Spleen (tissue), 11 donors: ENCODE results near the gene DFFA. TPM values are rescaled to one million over a fixed set of nuclear protein-coding genes. Genes with fewer than 3 reads are reported as not detected.

Source experiments
- DNase-seq: peaks from one replicate; pipeline ENCODE4 v3.0.0-alpha.2; 2020
- H3K27ac ChIP-seq, 8 donors: fragments of 200-600 bp; sonication (generic) in 7 of 8; 1 replicate in 4 of 8; 2 replicates in 4 of 8; pipeline versions ENCODE4 v1.5.0 to v1.8.0; 2016 to 2021; ENCODE audit warnings: inconsistent platforms in 4 of 8, mild to moderate bottlenecking in 4 of 8, moderate library complexity in 1 of 8
- H3K27me3 ChIP-seq, 7 donors: fragments of 200-600 bp; sonication (generic) in 6 of 7; replicated peaks in 1 of 7; 1 replicate in 4 of 7; 2 replicates in 3 of 7; pipeline versions ENCODE4 v1.5.0 to v1.8.0; 2016 to 2021; ENCODE audit warnings: inconsistent platforms in 3 of 7, mild to moderate bottlenecking in 1 of 7
- H3K36me3 ChIP-seq, 6 donors: fragments of 200-600 bp; sonication (generic) in 5 of 6; 1 replicate in 4 of 6; 2 replicates in 2 of 6; pipeline versions ENCODE4 v1.5.0 to v1.8.0; 2016 to 2021; ENCODE audit warnings: inconsistent platforms in 2 of 6
- H3K4me1 ChIP-seq, 6 donors: fragments of 200-600 bp; sonication (generic) in 5 of 6; 1 replicate in 3 of 6; 2 replicates in 3 of 6; pipeline versions ENCODE4 v1.5.0 to v1.8.0; 2016 to 2021; ENCODE audit warnings: inconsistent platforms in 3 of 6
- H3K4me3 ChIP-seq, 8 donors: fragments of 200-600 bp; sonication (generic) in 7 of 8; 1 replicate in 4 of 8; 2 replicates in 4 of 8; pipeline versions ENCODE4 v1.5.0 to v1.8.0; 2016 to 2021; ENCODE audit warnings: inconsistent platforms in 4 of 8, mild to moderate bottlenecking in 4 of 8, moderate library complexity in 2 of 8
- H3K9me3 ChIP-seq, 8 donors: fragments of 200-600 bp; sonication (generic) in 7 of 8; 1 replicate in 4 of 8; 2 replicates in 4 of 8; pipeline versions ENCODE4 v1.5.0 to v1.8.0; 2016 to 2021; ENCODE audit warnings: inconsistent platforms in 4 of 8
- POLR2A ChIP-seq, 3 donors: fragments of 450-650 bp; IDR thresholded peaks; one replicate each; pipeline ENCODE4 v1.5.1; 2017; ENCODE audit warnings: antibody characterized with exemption in 3 of 3, mild to moderate bottlenecking in 1 of 3
- POLR2AphosphoS5 ChIP-seq, 3 donors: sonication (generic); formaldehyde crosslinking; IDR thresholded peaks; one replicate each; pipeline ENCODE4 v1.5.1; 2017; ENCODE audit warnings: antibody characterized with exemption in 3 of 3
- WGBS, 5 donors: extraction: QIAGEN DNeasy Blood & Tissue Kit in 3 of 5; methylation state at CpG; one replicate each; pipeline versions ENCODE4 v1.1.5 to v1.1.7; 2013 to 2018; 5-methylcytosine and 5-hydroxymethylcytosine counted together
- intact Hi-C: fragments of 100-400 bp; cut with DNase I; formaldehyde crosslinking; loops from one replicate; pipeline ENCODE4 v1.15.0; 2023; ENCODE audit warnings: low total_unique reads
- polyA plus RNA-seq, 3 donors: library from polyadenylated mRNA; stranded (reverse); fragments of 200-250 nt; gene quantifications; one replicate each; pipeline ENCODE4 v1.2.1, GENCODE V29; 2013
- total RNA-seq, 7 donors: library from RNA; depleted of rRNA in 3 of 7; stranded (reverse); fragments of >200 nt in 3 of 7; fragmentation: NEBNext Ultra II Directional in 4 of 7; extraction: Animal tissue kit (Norgen Biotek cat#: 25700) in 4 of 7; gene quantifications; one replicate each; pipeline versions ENCODE4 v1.1.0 to v1.2.1, GENCODE V29; 2016 to 2021
- TF ChIP-seq, protein P1 (sequence below), 11 experiments: fragments of 200-600 bp in 7 of 11; fragments of 450-650 bp in 4 of 11; sonication (generic) in 4 of 11; IDR thresholded peaks in 8 of 11; conservative IDR thresholded peaks in 3 of 11; 1 replicate in 7 of 11; 2 replicates in 4 of 11; pipeline versions ENCODE4 v1.4.0 to v1.8.0; 2016 to 2021; ENCODE audit warnings: antibody characterized with exemption in 11 of 11, inconsistent platforms in 4 of 11, mild to moderate bottlenecking in 1 of 11
- donor health status: healthy with polysubstance abuse.
- donor health status: DM: no; HTN: no; CAD: no; lungs with moderate emphysema.
- donor health status: DM: no; HTN: no; CAD: no.
- donor health status: Bipolar disorder and iron deficiency.
- donor health status: healthy.
- donor health status: DM: no; HTN: no; CAD: no.
- donor health status: DM: yes; HTN: yes; CAD: no.

The DFFA gene
- total and polyA plus RNA-seq, 10 donors, result 7.2 to 30.1 (median 21.4) TPM

DNA sequence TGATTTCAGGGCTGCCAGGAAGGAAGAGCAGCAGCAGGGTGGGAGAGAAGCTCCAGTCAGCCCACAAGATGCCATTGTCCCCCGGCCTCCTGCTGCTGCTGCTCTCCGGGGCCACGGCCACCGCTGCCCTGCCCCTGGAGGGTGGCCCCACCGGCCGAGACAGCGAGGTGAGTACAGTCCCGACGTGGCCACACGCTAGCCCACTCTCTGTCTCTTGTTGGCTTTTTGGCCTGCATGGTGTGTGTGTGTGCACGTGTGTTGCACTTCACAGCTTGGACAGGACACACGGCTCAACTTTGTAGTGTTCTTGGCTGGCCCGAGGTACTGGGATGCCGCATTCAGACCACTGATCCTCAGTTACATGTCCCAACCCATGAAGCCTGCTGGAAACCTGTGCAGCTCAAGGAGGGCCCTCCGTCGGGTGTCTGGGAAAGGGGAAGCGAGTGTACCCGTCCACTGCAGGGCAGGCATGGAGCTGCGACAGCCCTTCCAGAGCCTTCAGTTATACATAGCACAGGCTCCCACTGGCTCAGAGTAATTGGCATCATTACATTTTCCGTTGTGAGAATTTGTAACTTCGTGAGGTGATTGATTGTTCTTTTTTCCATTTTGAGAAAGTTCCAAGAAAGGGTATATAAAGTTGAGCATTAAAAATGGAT lies 22.0 kb downstream of the DFFA start:
- H3K36me3 ChIP-seq, result no peaks in the 10 kb centered on the region
- H3K27ac ChIP-seq, result no peak overlapping the region
- H3K27me3 ChIP-seq, result no peaks in the 10 kb centered on the region
- DNase-seq, result no peak
- TF ChIP-seq POLR2A (IDR thresholded peaks at IDR 0.05), result no peak
- TF ChIP-seq POLR2AphosphoS5 (IDR thresholded peaks at IDR 0.05), result peak in 2 of 3 donors; percentile 8 to 52
- intact Hi-C loops, result no loop called here
- peaks cover 0 to 12% (median 4%) of the 10 kb centered on the region in 6 donors for H3K4me1 ChIP-seq
- peaks cover 0 to 6% (median 0%) of the 10 kb centered on the region in 8 donors for H3K9me3 ChIP-seq
- H3K4me3 ChIP-seq, result no peak overlapping the region
- 79 to 95% (median 93%) methylated on average over 11 to 21 of the region's 21 CpGs for WGBS, 5 donors

DNA sequence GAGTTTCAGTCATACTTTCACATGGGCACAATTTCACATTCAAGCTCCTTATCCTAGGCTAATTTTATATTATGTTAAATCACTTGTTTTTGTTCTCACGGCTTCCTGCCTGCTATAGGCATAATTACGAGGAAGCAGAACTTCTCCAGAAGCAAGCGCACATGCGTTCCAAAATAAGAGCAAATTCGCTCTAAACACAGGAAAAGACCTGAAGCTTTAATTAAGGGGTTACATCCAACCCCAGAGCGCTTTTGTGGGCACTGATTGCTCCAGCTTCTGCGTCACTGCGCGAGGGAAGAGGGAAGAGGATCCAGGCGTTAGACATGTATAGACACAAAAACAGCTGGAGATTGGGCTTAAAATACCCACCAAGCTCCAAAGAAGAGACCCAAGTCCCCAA lies 22.6 kb downstream of the DFFA start, which contains the start of gene CORT:
TSS of gene CORT (plus strand) at position 281 of the 400 bp plus-strand sequence. CDS start 193 bp downstream, outside the sequence.
- Histone ChIP-seq H3K4me3 (no peak within 1 kb of the TSS), H3K27me3 (no peaks in the 10 kb centered on the region), H3K9me3 (peaks cover 0 to 6% (median 0%) of the 10 kb centered on the region in 8 donors), H3K4me1 (peaks cover 0 to 12% (median 4%) of the 10 kb centered on the region in 6 donors), H3K36me3 (peaks cover 0 to 3% (median 0%) of the 10 kb centered on the region in 6 donors), H3K27ac (no peak within 1 kb of the TSS)
- intact Hi-C loops, result no loop called here
- WGBS, 5 donors, result 81 to 92% (median 85%) methylated on average over 10 of the region's 10 CpGs
- no peak for DNase-seq
- no peak for TF ChIP-seq POLR2AphosphoS5 (IDR thresholded peaks at IDR 0.05)
- TF ChIP-seq, protein P1, sequence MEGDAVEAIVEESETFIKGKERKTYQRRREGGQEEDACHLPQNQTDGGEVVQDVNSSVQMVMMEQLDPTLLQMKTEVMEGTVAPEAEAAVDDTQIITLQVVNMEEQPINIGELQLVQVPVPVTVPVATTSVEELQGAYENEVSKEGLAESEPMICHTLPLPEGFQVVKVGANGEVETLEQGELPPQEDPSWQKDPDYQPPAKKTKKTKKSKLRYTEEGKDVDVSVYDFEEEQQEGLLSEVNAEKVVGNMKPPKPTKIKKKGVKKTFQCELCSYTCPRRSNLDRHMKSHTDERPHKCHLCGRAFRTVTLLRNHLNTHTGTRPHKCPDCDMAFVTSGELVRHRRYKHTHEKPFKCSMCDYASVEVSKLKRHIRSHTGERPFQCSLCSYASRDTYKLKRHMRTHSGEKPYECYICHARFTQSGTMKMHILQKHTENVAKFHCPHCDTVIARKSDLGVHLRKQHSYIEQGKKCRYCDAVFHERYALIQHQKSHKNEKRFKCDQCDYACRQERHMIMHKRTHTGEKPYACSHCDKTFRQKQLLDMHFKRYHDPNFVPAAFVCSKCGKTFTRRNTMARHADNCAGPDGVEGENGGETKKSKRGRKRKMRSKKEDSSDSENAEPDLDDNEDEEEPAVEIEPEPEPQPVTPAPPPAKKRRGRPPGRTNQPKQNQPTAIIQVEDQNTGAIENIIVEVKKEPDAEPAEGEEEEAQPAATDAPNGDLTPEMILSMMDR (IDR thresholded peaks at IDR 0.05 in 8 of 11, conservative IDR thresholded peaks at IDR 0.05 in 3 of 11), result no peak
- no peak for TF ChIP-seq POLR2A (IDR thresholded peaks at IDR 0.05)

DNA sequence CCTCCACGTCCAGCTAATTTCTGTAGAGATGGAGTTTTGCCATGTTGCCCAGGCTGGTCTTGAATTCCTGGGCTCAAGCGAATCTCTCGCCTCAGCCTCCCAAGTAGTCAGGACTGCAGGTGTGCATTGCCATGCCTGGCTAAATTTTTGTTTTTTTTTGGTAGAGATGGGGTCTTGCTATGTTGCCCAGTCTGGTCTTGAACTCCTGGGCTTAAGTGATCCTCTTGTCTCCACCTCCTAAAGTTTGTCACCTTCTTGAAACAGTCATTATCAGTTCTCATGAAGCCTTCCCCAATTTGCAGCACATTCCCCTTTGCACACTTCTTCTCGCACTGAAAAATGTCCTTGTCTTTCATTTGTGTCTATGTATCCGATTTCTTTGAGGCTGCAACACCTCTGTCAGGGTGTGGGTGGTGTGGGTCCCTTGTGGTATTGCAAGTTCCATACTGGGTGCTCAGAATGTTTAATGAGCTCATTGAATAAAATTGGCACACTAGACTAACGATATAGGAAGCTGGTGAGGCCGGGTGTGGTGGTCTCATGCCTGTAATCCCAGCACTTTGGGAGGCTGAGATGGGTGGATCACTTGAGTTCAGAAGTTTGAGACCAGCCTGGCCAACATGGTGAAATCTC lies 25.4 kb downstream of the DFFA start:
- no peak overlapping the region for H3K4me3 ChIP-seq
- H3K36me3 ChIP-seq, result peaks cover 0 to 9% (median 0%) of the 10 kb centered on the region in 6 donors
- H3K27me3 ChIP-seq, result no peaks in the 10 kb centered on the region
- DNase-seq, result no peak
- TF ChIP-seq, protein P1 (IDR thresholded peaks at IDR 0.05 in 8 of 11, conservative IDR thresholded peaks at IDR 0.05 in 3 of 11), result no peak
- TF ChIP-seq POLR2AphosphoS5 (IDR thresholded peaks at IDR 0.05), result no peak
- TF ChIP-seq POLR2A (IDR thresholded peaks at IDR 0.05), result no peak
- no peak overlapping the region for H3K27ac ChIP-seq
- no peaks in the 10 kb centered on the region for H3K9me3 ChIP-seq
- intact Hi-C loops, result no loop called here
- H3K4me1 ChIP-seq, result peaks cover 0 to 11% (median 4%) of the 10 kb centered on the region in 6 donors
- WGBS, 5 donors, result 90 to 97% (median 92%) methylated on average over 7 of the region's 7 CpGs

DNA sequence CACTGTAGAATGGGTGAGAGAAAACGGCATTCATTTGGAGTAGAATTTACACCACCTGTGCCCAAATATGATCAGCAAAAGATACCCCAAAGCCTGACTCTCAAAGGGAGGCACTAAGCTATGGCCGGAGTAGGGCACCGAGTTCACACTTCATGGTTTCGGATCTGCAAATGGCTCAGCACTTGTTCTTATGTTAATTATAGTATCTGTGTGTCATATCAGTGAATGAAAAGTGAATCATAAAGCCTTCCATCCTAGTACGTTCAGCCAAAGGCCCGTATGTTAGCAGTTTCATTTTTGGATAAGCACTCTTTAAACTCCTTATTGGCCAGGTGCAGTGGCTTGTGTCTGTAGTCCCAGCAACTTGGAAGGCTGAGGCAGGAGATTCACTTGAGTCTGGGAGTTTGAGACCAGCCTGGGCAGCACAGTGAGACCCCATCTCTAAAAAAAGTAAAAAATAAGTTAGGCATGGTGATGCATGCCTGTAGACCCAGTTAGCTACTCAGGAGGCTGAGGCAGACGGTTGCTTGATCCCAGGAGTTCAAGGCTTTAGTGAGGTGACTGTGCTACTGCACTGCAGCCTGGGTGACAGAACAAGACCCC lies 27.4 kb downstream of the DFFA start:
- Histone ChIP-seq H3K27me3 (no peaks in the 10 kb centered on the region), H3K4me1 (no peaks in the 10 kb centered on the region), H3K27ac (no peak overlapping the region), H3K36me3 (peaks cover 0 to 15% (median 0%) of the 10 kb centered on the region in 6 donors), H3K4me3 (no peak overlapping the region), H3K9me3 (no peaks in the 10 kb centered on the region)
- 85 to 91% (median 89%) methylated on average over 7 of the region's 7 CpGs for WGBS, 5 donors
- TF ChIP-seq POLR2A (IDR thresholded peaks at IDR 0.05) (no peak), POLR2AphosphoS5 (IDR thresholded peaks at IDR 0.05) (no peak)
- TF ChIP-seq, protein P1 (IDR thresholded peaks at IDR 0.05 in 8 of 11, conservative IDR thresholded peaks at IDR 0.05 in 3 of 11), result no peak
- DNase-seq, result no peak
- intact Hi-C loops, result no loop called here
